ENCODE results near the gene LITAFD.

DNA sequence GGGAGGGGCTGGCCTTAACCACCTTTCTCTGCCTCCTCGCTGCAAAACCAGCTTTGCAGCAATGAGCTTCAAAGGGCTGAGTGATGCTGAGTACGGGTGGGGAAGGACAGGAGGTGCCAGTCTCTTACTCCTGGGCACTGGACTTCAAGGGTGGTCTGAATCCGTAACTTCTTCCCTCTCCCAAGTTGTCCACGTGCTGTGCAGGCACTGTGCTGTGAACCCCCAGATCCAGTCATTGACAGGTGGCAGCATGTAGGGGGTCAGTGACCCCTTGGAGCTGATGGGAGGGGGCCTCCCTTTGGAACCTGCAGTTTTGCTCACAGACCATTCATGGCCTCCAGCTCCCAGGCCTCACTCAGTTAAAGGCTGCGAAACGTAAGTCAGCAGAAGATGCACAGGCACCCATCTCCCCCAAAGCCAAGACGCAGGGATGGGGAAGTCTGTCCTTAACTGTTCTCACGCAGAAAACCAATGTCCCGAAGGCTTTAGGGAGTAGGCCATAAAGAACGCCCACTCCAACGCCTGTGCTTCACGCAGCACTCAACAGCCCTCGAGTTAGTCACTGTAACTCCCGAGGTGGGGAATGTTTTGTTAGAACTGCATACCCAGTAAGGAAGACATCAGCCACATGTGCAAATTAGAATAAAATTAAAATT, 7.9 kb downstream of the LITAFD start:
- TF ChIP-seq, protein P1, sequence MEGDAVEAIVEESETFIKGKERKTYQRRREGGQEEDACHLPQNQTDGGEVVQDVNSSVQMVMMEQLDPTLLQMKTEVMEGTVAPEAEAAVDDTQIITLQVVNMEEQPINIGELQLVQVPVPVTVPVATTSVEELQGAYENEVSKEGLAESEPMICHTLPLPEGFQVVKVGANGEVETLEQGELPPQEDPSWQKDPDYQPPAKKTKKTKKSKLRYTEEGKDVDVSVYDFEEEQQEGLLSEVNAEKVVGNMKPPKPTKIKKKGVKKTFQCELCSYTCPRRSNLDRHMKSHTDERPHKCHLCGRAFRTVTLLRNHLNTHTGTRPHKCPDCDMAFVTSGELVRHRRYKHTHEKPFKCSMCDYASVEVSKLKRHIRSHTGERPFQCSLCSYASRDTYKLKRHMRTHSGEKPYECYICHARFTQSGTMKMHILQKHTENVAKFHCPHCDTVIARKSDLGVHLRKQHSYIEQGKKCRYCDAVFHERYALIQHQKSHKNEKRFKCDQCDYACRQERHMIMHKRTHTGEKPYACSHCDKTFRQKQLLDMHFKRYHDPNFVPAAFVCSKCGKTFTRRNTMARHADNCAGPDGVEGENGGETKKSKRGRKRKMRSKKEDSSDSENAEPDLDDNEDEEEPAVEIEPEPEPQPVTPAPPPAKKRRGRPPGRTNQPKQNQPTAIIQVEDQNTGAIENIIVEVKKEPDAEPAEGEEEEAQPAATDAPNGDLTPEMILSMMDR (conservative IDR thresholded peaks at IDR 0.05): no peak
- no peak for TF ChIP-seq EZH2 (IDR thresholded peaks at IDR 0.05; ENCODE audit: low read depth)
